HG03159 (cell line): ENCODE data around the gene RAPSN.

Experiments
- ATAC-seq: cut with Tn5 transposase; IDR thresholded peaks from one replicate; pipeline ENCODE4 v1.9.1; 2021; ENCODE audit warnings: mild to moderate bottlenecking, moderate library complexity; ENCODE audit not compliant: unreplicated experiment

Gene RAPSN

DNA sequence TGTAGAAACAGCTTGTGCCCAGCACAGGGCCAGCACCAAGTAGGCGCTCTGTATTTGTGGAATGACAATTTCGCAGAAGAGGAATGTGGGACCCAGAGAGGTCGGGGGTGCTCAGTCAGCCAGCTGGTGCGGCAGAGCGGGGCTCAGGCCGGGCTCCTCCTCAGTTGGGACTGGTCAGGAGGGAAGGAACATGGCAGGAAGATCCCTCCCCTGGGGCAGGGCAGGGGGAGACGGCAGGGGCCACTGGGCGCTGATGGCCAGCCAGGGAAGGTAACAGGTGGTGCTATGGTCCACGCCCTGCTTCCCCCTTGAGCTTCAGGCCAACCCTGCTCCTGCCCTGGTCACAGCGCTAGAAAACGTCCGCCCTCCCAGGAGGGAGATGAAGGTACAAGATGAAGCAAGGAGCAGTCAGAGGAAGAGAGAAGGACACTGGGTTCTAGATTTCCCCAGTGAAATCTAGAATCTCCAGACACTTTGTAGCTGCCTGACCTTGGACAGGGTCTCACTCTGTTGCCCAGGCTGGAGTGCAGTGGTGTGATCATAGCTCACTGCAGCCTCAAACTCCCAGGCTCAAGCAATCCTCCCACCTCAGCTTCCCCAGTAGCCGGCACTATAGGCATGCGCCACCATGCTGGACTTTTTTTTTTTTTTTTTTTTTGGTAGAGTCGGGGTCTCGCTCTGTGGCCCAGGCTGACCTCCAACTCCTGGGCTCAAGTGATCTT lies 57.1 kb downstream of the RAPSN start:
- no peak for ATAC-seq

DNA sequence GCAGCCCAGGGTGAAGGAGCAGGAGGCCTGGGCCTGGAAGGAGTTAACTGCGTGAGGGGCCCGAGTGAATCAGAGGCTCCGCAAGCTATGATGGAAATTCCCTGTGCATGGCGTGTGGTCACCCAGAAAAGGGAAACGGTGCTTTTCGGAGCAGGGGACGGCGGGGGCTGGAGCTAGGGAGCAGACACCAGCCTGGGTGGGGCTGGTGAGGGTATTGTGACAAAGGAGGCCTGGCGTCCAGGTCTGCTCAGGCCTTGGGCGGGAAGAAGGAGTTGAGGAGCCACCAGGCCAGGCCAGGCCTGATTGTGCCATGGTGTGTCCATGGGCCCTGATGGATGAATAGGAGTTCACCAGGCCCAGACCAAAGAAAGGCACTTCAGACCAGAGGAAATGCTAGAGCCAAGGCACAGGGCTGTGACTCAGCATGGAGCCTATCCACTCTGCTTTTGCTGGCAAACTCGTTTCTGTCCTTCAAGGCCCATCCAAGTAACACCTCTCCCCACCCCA lies 57.8 kb downstream of the RAPSN start:
- no peak for ATAC-seq

DNA sequence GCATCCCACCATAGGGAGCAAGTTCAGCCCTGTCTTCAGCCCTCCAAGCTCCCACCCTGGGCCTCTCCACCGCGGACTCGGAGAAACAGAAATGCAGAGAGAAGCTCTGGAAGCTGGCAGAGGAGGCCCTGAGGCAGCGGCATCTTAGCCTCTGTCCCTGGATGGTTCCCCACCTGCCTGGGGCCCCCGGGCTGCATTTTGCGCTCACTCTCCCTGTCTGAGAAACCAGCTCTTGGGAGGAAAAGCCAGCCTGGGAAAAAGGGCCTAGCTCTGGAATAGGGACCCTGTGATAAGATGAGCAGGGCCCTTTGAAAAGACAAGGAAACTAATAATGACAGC lies 58.5 kb downstream of the RAPSN start:
- no peak for ATAC-seq

DNA sequence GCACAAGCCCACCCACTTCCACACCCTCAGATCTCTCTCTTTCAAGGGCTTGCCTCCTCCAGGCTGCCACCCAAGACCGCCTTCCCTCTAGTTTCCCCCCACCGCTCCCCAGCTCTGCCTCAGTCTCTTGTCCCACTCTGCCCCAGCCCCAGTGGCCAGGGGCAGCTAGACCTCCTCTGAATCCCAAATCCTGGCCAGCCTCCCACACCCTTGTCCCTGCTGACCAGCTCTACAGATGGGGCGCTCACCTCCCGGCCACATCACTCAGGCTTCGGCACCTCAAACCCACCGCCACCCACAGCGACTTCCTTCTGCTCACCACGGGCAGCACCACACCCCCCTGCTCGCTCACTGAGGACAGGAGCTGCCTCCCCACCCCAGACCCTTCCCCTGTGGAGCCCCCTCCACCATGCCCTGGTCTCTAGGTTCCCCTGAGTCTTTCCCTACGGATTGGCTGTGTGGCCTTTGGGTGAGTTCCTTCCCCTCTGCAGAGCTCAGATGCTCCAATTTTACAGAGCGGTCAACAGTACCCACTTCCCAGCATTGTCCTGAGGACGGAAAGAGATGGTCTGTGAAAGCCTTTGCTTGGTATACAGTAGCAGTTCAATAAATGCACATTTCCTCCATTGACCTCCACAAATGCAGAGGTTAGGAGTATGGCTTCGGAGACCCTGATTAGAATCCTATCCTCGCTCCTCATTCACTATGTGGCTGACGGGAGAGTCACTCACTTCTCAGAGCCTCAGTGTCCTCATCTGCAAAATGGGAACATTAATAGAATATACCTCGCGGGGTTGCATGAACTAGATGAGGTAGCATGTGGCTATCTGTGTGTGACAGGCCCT lies 59.1 kb downstream of the RAPSN start:
- ATAC-seq, result no peak

DNA sequence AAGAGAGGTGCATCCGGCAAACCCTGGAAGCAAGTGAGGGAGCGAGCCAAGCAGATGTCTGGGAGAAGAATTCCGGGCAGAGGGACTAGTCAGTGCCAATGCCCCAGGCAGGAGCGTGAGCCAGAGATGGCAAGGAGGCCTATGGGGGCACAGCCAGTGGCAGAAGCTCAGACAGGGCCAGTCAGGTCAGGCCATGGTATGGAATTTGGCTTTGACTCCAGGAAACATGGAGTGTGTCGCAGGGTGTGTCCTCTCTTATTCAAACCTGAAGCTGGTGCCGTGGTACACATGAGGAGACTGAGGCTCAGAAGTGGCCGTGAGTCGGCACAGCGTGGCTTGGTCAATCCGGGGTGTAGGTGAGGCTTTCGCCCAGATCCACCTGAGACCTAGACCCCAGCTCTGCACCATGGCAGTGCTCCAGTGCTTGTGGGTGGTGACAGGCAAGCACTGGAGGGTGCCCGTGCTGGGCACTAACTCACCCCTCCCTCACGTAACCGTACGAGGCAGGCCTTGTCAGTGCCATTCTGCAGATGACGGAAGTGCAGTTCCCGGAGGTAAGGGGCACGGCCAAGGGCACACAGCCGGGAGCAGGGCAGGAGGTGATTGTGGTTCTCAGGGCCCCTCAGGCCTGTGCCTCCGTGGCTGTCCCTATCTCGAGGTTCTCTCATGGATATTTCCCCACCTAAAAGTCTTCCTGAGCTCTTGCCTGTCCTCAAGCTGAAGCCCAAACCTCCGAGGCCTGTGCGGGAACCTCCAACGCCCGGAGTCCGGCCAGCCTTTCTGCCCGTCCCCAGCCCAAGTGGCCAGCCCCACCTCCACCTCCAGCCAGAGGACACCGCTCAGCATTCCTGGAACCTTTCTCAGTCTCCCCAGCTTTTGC lies 60.0 kb downstream of the RAPSN start:
- ATAC-seq, result no peak

DNA sequence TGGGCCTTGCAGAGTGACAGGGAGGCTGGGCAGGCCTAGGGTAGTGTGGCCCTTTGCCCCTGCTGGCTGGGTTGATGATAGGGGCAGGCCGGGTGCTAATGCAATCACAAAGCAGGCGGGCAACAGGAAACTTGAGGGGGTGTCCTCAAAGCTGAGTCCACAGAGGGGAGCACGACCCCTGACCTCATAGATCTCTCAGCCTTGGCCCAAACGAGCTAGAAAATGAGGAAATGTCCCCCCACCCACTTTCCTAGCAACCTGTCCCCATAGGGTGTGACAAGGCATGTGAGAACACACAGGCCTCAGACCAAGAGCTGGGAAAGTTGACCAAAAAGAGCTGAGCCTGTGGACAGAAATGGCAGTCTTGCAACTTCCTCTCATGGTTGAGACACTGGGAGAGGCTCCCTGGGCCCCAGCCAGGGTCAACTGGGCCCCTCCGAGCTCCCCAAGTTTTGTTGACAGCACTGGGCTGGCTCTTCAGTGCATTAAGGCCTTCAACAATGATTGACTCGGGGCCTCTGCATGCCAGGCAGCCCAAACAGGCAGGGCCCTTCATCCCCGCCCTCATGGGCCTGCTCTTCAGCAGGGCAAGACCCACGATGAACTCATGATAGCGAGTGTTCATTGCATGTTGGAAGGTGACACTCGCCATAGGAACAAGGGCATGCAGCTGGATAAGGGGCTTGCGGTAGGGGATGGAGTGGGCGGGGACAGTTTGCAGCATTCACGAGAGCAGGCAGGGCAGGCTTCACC lies 60.8 kb downstream of the RAPSN start:
- ATAC-seq, result no peak
